Measurements from ENCODE around the gene IL1R1. TPM values are rescaled to one million over a fixed set of nuclear protein-coding genes. Genes with fewer than 3 reads are reported as not detected.

IL1R1 gene
- total and polyA plus RNA-seq, 10 of the 15 experiments (the other 5 are each of a cell fraction or from before 2014, with no cell fraction given), result 0.17 to 13.2 (median 0.53) TPM

- intact Hi-C loops (cut with micrococcal nuclease; ENCODE audit: unreplicated experiment), result loop anchor here (10.0 kb wide), 1 partner anchor 255 kb away; no protein-coding TSS in a partner anchor
- Histone ChIP-seq H3K9ac (ENCODE audit: control insufficient read depth, insufficient read depth, low read length) (no peak overlapping the region), H3K4me3 (no peak overlapping the region), H4K20me1 (ENCODE audit: control insufficient read depth, insufficient read depth) (no peaks in the 10 kb centered on the region), H3K27ac (ENCODE audit: control insufficient read depth, insufficient read depth) (no peak overlapping the region), H3K4me2 (ENCODE audit: control insufficient read depth, insufficient read depth) (no peak overlapping the region), H3K27me3 (replicated peaks in 1 of 2; ENCODE audit: control insufficient read depth in 2 of 2, insufficient read depth in 2 of 2, low read length in 1 of 2) (no peaks in the 10 kb centered on the region), H3K79me2 (ENCODE audit: control insufficient read depth, insufficient read depth, low read length) (no peaks in the 10 kb centered on the region), H3K36me3 (ENCODE audit: control insufficient read depth in 2 of 2, insufficient read depth in 2 of 2, low read length in 1 of 2) (no peaks in the 10 kb centered on the region), H2AFZ (ENCODE audit: control insufficient read depth, low read depth, low read length) (no peak overlapping the region), H3K4me1 (ENCODE audit: control insufficient read depth, insufficient read depth, low read length) (peaks cover 14% of the 10 kb centered on the region), H3K9me3 (replicated peaks; ENCODE audit: control insufficient read depth, insufficient read depth, low read length) (no peaks in the 10 kb centered on the region; the same call in 2 of the 3 replicates)
- TF ChIP-seq ZNF207 (IDR thresholded peaks at IDR 0.05; ENCODE audit: borderline replicate concordance), result no peak
- no peak for TF ChIP-seq KLF5 (IDR thresholded peaks at IDR 0.05; ENCODE audit: partially characterized antibody)
- no peak for TF ChIP-seq CBX5 (IDR thresholded peaks at IDR 0.05; ENCODE audit: low read depth)
- TF ChIP-seq MEF2B (IDR thresholded peaks at IDR 0.05; ENCODE audit: partially characterized antibody, poor library complexity, severe bottlenecking), result no peak
- TF ChIP-seq TAF1 (IDR thresholded peaks at IDR 0.05; ENCODE audit: borderline replicate concordance, low read depth, low read length), result no peak
- no peak for TF ChIP-seq STAT1 (conservative IDR thresholded peaks at IDR 0.05)
- no peak for TF ChIP-seq JUND (IDR thresholded peaks at IDR 0.05; ENCODE audit: low read depth, low read length)
- TF ChIP-seq MYB (IDR thresholded peaks at IDR 0.05; ENCODE audit: borderline replicate concordance, low read depth, low read length), result no peak
- TF ChIP-seq DPF2 (IDR thresholded peaks at IDR 0.05), result no peak
- no peak for TF ChIP-seq ZBTB4 (CRISPR knock-in tag; IDR thresholded peaks at IDR 0.05)
- TF ChIP-seq USF2 (IDR thresholded peaks at IDR 0.05; ENCODE audit: borderline replicate concordance, low read depth, low read length), result no peak
- TF ChIP-seq ETV6 (conservative IDR thresholded peaks at IDR 0.05 in 1 of 2, IDR thresholded peaks at IDR 0.05 in 1 of 2; ENCODE audit: borderline replicate concordance in 1 of 2, low read depth in 1 of 2), result no peak
- no peak for FAIRE-seq
- SMC1A ChIA-PET (ENCODE audit: uncharacterized antibody, unreplicated experiment), result interaction anchor here (0.7 to 2.8 kb wide), 11 partner anchors 10 to 130 kb away, joined by 3 to 11 read pairs (median 6); no protein-coding TSS in a partner anchor
- no peak for DNase-seq (ENCODE audit: low read depth, low spot score)
- POLR2A ChIA-PET, result interaction anchor here (1.0 to 1.9 kb wide), 3 partner anchors 8 to 81 kb away, joined by 3 to 4 read pairs (median 4); no protein-coding TSS in a partner anchor
- BruUV-seq (replicated peaks), result no TSS peak
- CTCF ChIA-PET, result interaction anchor here (0.5 to 4.4 kb wide), 7 partner anchors 9 to 130 kb away, joined by 3 to 31 read pairs (median 5); no protein-coding TSS in a partner anchor
- RAD21 ChIA-PET (ENCODE audit: unreplicated experiment), result interaction anchor here (0.9 to 9.0 kb wide), 4 partner anchors 27 to 130 kb away, joined by 3 to 115 read pairs (median 16); no protein-coding TSS in a partner anchor
- no peak for ATAC-seq
- in situ Hi-C loops (cut with MboI), result no loop called here
- WGBS (ENCODE audit: insufficient coverage, insufficient replicate concordance, low lambda C conversion rate, missing lambda C conversion rate), result 47% methylated on average over 5 of the region's 5 CpGs
Observed at GRCh38 chr2:102110171-102110570, 32.4 kb upstream of the IL1R1 start.
